ENCODE measurements around the gene SURF6. TPM values are rescaled to one million over a fixed set of nuclear protein-coding genes. Genes with fewer than 3 reads are reported as not detected.
A peak's percentile ranks its signal among the peaks of the same experiment; 100 is the strongest.
"Not testable (repeated sequence)": the region's sequence is repeated elsewhere in the genome, so short reads cannot be mapped to it uniquely, and the experiment has no call there.

SURF6 gene
- total and polyA plus RNA-seq, 2 experiments from 2014 or later = 20.2 to 24.3 TPM

- Histone ChIP-seq H4K20me1 (ENCODE audit: insufficient read depth, poor library complexity, severe bottlenecking) (no peaks in the 10 kb centered on the region), H3K4me1 (ENCODE audit: insufficient read depth) (peaks cover 9% of the 10 kb centered on the region), H3K36me3 (replicated peaks; ENCODE audit: insufficient read depth, low read depth) (no peaks in the 10 kb centered on the region), H3K4me2 (no peak overlapping the region), H3K79me2 (peaks cover 28% of the 10 kb centered on the region), H3K27me3 (no peaks in the 10 kb centered on the region), H3K9me2 (replicated peaks; ENCODE audit: insufficient read depth) (no peaks in the 10 kb centered on the region), H3K4me3 (no peak overlapping the region), H3K27ac (no peak overlapping the region), H2AFZ (no peak overlapping the region), H3K9me3 (ENCODE audit: low read depth) (no peaks in the 10 kb centered on the region)
- 97% methylated on average over 47 of the region's 57 CpGs for WGBS (ENCODE audit: low lambda C conversion rate, missing lambda C conversion rate)
- no peak for TF ChIP-seq EZH2phosphoT487 (IDR thresholded peaks at IDR 0.05; ENCODE audit: low read depth, severe bottlenecking, unreplicated experiment)
- no peak for DNase-seq (ENCODE audit: low spot score)
These were observed 4.2 kb downstream of the SURF6 start for GRCh38 chr9:133331641-133332380.

GRCh38 chr9:133331221-133331620 is 4.8 kb downstream of the SURF6 start:
- 92% methylated on average over 18 of the region's 19 CpGs for WGBS (ENCODE audit: low lambda C conversion rate, missing lambda C conversion rate)
- H3K4me2 ChIP-seq = no peak overlapping the region
- no peak overlapping the region for H2AFZ ChIP-seq
- H4K20me1 ChIP-seq (ENCODE audit: insufficient read depth, poor library complexity, severe bottlenecking) = no peaks in the 10 kb centered on the region
- H3K36me3 ChIP-seq (replicated peaks; ENCODE audit: insufficient read depth, low read depth) = no peaks in the 10 kb centered on the region
- TF ChIP-seq CTCF (IDR thresholded peaks at IDR 0.05; ENCODE audit: poor library complexity) (no peak), EZH2phosphoT487 (IDR thresholded peaks at IDR 0.05; ENCODE audit: low read depth, severe bottlenecking, unreplicated experiment) (no peak), EZH2 (IDR thresholded peaks at IDR 0.05; ENCODE audit: borderline replicate concordance) (no peak)
- H3K4me1 ChIP-seq (ENCODE audit: insufficient read depth) = peaks cover 9% of the 10 kb centered on the region
- H3K27me3 ChIP-seq = no peaks in the 10 kb centered on the region
- DNase-seq (ENCODE audit: low spot score) = no peak
- no peak overlapping the region for H3K27ac ChIP-seq
- peaks cover 28% of the 10 kb centered on the region for H3K79me2 ChIP-seq
- no peaks in the 10 kb centered on the region for H3K9me3 ChIP-seq (ENCODE audit: low read depth)
- H3K4me3 ChIP-seq = no peak overlapping the region
- no peaks in the 10 kb centered on the region for H3K9me2 ChIP-seq (replicated peaks; ENCODE audit: insufficient read depth)

- not testable (repeated sequence) for H3K4me1 ChIP-seq (ENCODE audit: insufficient read depth); H3K9me3 ChIP-seq (ENCODE audit: low read depth); H3K27ac ChIP-seq; H4K20me1 ChIP-seq (ENCODE audit: insufficient read depth, poor library complexity, severe bottlenecking); H3K4me2 ChIP-seq; H3K9me2 ChIP-seq (replicated peaks; ENCODE audit: insufficient read depth); H3K27me3 ChIP-seq; H2AFZ ChIP-seq; H3K4me3 ChIP-seq; H3K36me3 ChIP-seq (replicated peaks; ENCODE audit: insufficient read depth, low read depth); DNase-seq (ENCODE audit: low spot score)
- 58% methylated on average over 21 of the region's 21 CpGs for WGBS (ENCODE audit: low lambda C conversion rate, missing lambda C conversion rate)
- peaks cover 15% of the 10 kb centered on the region for H3K79me2 ChIP-seq
- TF ChIP-seq CTCF (IDR thresholded peaks at IDR 0.05; ENCODE audit: poor library complexity) = peak; percentile 56
These were observed 6.5 kb downstream of the SURF6 start for GRCh38 chr9:133329306-133330156.

GRCh38 chr9:133327834-133328484 is 8.0 kb downstream of the SURF6 start:
- Histone ChIP-seq H3K9me3 (ENCODE audit: low read depth) (no peaks in the 10 kb centered on the region), H3K9me2 (replicated peaks; ENCODE audit: insufficient read depth) (no peaks in the 10 kb centered on the region), H3K27ac (no peak overlapping the region), H3K79me2 (peaks cover 2% of the 10 kb centered on the region), H3K4me1 (ENCODE audit: insufficient read depth) (no peaks in the 10 kb centered on the region), H3K4me2 (no peak overlapping the region), H3K27me3 (no peaks in the 10 kb centered on the region), H4K20me1 (ENCODE audit: insufficient read depth, poor library complexity, severe bottlenecking) (no peaks in the 10 kb centered on the region), H2AFZ (no peak overlapping the region), H3K4me3 (no peak overlapping the region), H3K36me3 (replicated peaks; ENCODE audit: insufficient read depth, low read depth) (no peaks in the 10 kb centered on the region)
- TF ChIP-seq CTCF (IDR thresholded peaks at IDR 0.05; ENCODE audit: poor library complexity) (no peak), EZH2 (IDR thresholded peaks at IDR 0.05; ENCODE audit: borderline replicate concordance) (no peak), EZH2phosphoT487 (IDR thresholded peaks at IDR 0.05; ENCODE audit: low read depth, severe bottlenecking, unreplicated experiment) (no peak)
- DNase-seq (ENCODE audit: low spot score) = no peak
- WGBS (ENCODE audit: low lambda C conversion rate, missing lambda C conversion rate) = 89% methylated on average over 10 of the region's 10 CpGs

- H3K4me3 ChIP-seq; H2AFZ ChIP-seq; H3K4me2 ChIP-seq; H3K4me1 ChIP-seq (ENCODE audit: insufficient read depth); H3K79me2 ChIP-seq; H3K9me2 ChIP-seq (replicated peaks; ENCODE audit: insufficient read depth); H3K27ac ChIP-seq; DNase-seq (ENCODE audit: low spot score); H3K27me3 ChIP-seq; H3K9me3 ChIP-seq (ENCODE audit: low read depth); H3K36me3 ChIP-seq (replicated peaks; ENCODE audit: insufficient read depth, low read depth); H4K20me1 ChIP-seq (ENCODE audit: insufficient read depth, poor library complexity, severe bottlenecking): not testable (repeated sequence)
- 93% methylated on average over 6 of the region's 6 CpGs for WGBS (ENCODE audit: low lambda C conversion rate, missing lambda C conversion rate)
These were observed 9.0 kb downstream of the SURF6 start for GRCh38 chr9:133327021-133327420.
